Measurements from ENCODE around the gene NPEPL1.

GRCh38 chr20:58691773-58692578 lies 624 bp upstream of the NPEPL1 start:
- no peak for TF ChIP-seq TAF1 (IDR thresholded peaks at IDR 0.05; ENCODE audit: low read depth, low read length)
- TF ChIP-seq POLR2A (IDR thresholded peaks at IDR 0.05; ENCODE audit: low read depth, low read length) = no peak
- TF ChIP-seq POLR2AphosphoS5 (IDR thresholded peaks at IDR 0.05; ENCODE audit: low read depth, low read length) = no peak
- no peak for TF ChIP-seq PAX5 (IDR thresholded peaks at IDR 0.05; ENCODE audit: insufficient read depth, low read length, severe bottlenecking)

Measured in GM12891 (cell line).